ENCODE measurements around the gene WSCD2. TPM values are rescaled to one million over a fixed set of nuclear protein-coding genes. Genes with fewer than 3 reads are reported as not detected.

WSCD2 gene
- polyA plus RNA-seq, 1 of the 3 experiments (the other 2 are of a cell fraction) = 0.03 TPM

GRCh38 chr12:108131657-108132126, 2.6 kb downstream of the WSCD2 start:
- TF ChIP-seq CTCF (IDR thresholded peaks at IDR 0.05) = no peak
- TF ChIP-seq SMC3 (IDR thresholded peaks at IDR 0.05; ENCODE audit: low read depth, low read length) = no peak
- no peak for TF ChIP-seq USF1 (IDR thresholded peaks at IDR 0.05; ENCODE audit: borderline replicate concordance, low read depth)
- TF ChIP-seq SIN3A (IDR thresholded peaks at IDR 0.05; ENCODE audit: borderline replicate concordance, low read depth, low read length) = no peak
- TF ChIP-seq GATA2 (CRISPR knock-in tag; IDR thresholded peaks at IDR 0.05) = no peak
- TF ChIP-seq, protein P1, sequence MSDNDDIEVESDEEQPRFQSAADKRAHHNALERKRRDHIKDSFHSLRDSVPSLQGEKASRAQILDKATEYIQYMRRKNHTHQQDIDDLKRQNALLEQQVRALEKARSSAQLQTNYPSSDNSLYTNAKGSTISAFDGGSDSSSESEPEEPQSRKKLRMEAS (IDR thresholded peaks at IDR 0.05; ENCODE audit: low read depth) = no peak
- no peak for TF ChIP-seq RFX5 (IDR thresholded peaks at IDR 0.05; ENCODE audit: low read length)
- no peak for TF ChIP-seq CHD2 (IDR thresholded peaks at IDR 0.05; ENCODE audit: low read length, partially characterized antibody)
- no peak for TF ChIP-seq FOXM1 (IDR thresholded peaks at IDR 0.05; ENCODE audit: low read depth)
- TF ChIP-seq POLR2AphosphoS5 (IDR thresholded peaks at IDR 0.05; ENCODE audit: low read depth, low read length) = no peak
- no peak for TF ChIP-seq TEAD4 (IDR thresholded peaks at IDR 0.05; ENCODE audit: borderline replicate concordance, insufficient read depth)
- no peak for TF ChIP-seq EP300 (IDR thresholded peaks at IDR 0.05; ENCODE audit: borderline replicate concordance in 1 of 2, low read depth in 1 of 2, low read length in 1 of 2)
- TF ChIP-seq JUND (IDR thresholded peaks at IDR 0.05) = no peak
- TF ChIP-seq NRF1 (IDR thresholded peaks at IDR 0.05; ENCODE audit: low read depth, low read length) = no peak
- TF ChIP-seq GABPA (IDR thresholded peaks at IDR 0.05; ENCODE audit: low read depth) = no peak
- no peak for TF ChIP-seq RAD21 (IDR thresholded peaks at IDR 0.05; ENCODE audit: low read length)
- TF ChIP-seq EZH2phosphoT487 (IDR thresholded peaks at IDR 0.05; ENCODE audit: borderline replicate concordance, low read depth) = no peak
- TF ChIP-seq TCF12 (IDR thresholded peaks at IDR 0.05) = no peak
- TF ChIP-seq ZBTB33 (IDR thresholded peaks at IDR 0.05; ENCODE audit: borderline replicate concordance, low read depth) = no peak
- WGBS (ENCODE audit: low lambda C conversion rate) = 21% methylated on average over 6 of the region's 6 CpGs
- ChIA-PET CTCF (interaction anchor here (0.7 to 5.5 kb wide), 7 partner anchors 9 to 380 kb away, joined by 3 to 33 read pairs (median 13); no protein-coding TSS in a partner anchor), POLR2A (no interaction called here)
- H4K20me1 ChIP-seq (ENCODE audit: insufficient read depth) = no peaks in the 10 kb centered on the region
- H3K9me3 ChIP-seq = no peaks in the 10 kb centered on the region
- H3F3A ChIP-seq (replicated peaks; ENCODE audit: insufficient read depth) = no peaks in the 10 kb centered on the region
- H3K27me3 ChIP-seq (ENCODE audit: insufficient read depth) = no peaks in the 10 kb centered on the region
- DNase-seq = no peak
- H3K9ac ChIP-seq = no peak overlapping the region
- H3K4me3 ChIP-seq (ENCODE audit: low read depth in 2 of 2, low read length in 1 of 2) = no peak overlapping the region
- H3K27ac ChIP-seq (ENCODE audit: low read depth in 2 of 2, low read length in 1 of 2) = no peak overlapping the region
- no peaks in the 10 kb centered on the region for H3K36me3 ChIP-seq (replicated peaks in 1 of 2; ENCODE audit: control insufficient read depth in 1 of 2, insufficient read depth in 2 of 2, low read length in 1 of 2)
- H2AFZ ChIP-seq (ENCODE audit: low read depth) = no peak overlapping the region
- no peaks in the 10 kb centered on the region for H3K79me2 ChIP-seq (ENCODE audit: insufficient read depth)
- no peaks in the 10 kb centered on the region for H3K9me2 ChIP-seq
- H3K4me1 ChIP-seq (ENCODE audit: control insufficient read depth in 1 of 2, insufficient read depth in 2 of 2, low read depth in 1 of 2, low read length in 1 of 2) = peaks cover 0 to 29% of the 10 kb centered on the region in 2 experiments; a peak in 1 of 4 replicates
- no peak overlapping the region for H3K4me2 ChIP-seq

Data from SK-N-SH (cell line).